Measurements from ENCODE around the gene SLC4A11. TPM values are rescaled to one million over a fixed set of nuclear protein-coding genes. Genes with fewer than 3 reads are reported as not detected.

The SLC4A11 gene
- total RNA-seq, 1 donor from 2014 or later: 4.2 TPM

DNA sequence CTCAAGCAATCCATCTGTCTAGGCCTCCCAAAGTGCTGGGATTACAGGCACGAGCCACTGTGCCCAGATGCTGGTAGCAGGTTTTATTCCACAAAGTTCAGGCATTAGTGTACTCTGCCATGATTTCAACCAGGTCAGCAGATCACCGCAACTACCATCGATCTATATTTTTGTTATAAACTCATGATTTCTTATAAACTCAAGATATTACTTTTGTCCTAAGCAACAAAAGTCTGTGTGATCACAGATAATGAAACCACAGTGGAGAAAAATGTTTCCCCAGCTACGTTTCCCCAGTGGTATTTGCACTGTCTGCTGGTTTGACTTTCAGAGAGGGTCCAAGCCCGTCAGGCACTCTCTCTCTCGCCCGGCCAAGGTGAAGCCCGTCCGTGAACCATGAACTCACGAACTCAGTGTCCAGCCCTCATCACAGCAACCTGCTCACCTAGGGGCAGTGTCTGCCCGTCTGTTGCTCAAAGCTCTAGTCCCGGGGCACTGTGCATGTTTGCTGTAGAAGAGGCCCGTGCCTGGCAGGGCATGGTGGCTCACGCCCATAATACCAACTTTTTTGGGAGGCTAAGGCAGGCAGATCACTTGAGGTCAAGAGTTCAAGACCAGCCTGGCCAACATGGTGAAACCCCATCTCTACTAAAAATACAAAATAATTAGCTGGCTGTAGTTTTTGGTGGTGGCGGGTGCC lies 7.0 kb downstream of the SLC4A11 start:
- DNase-seq (ENCODE audit: low spot score): no peak
- Mint-ChIP-seq H3K4me3 (ENCODE audit: unreplicated experiment) (no peak overlapping the region), H3K27ac (ENCODE audit: unreplicated experiment) (no peak overlapping the region), H3K36me3 (ENCODE audit: low read depth) (no peaks in the 10 kb centered on the region), H3K4me1 (ENCODE audit: low read depth) (peaks cover 1% of the 10 kb centered on the region), H3K9me3 (ENCODE audit: low read depth) (no peaks in the 10 kb centered on the region), H3K27me3 (ENCODE audit: low read depth) (peaks cover 8% of the 10 kb centered on the region)
- TF ChIP-seq, protein P1, sequence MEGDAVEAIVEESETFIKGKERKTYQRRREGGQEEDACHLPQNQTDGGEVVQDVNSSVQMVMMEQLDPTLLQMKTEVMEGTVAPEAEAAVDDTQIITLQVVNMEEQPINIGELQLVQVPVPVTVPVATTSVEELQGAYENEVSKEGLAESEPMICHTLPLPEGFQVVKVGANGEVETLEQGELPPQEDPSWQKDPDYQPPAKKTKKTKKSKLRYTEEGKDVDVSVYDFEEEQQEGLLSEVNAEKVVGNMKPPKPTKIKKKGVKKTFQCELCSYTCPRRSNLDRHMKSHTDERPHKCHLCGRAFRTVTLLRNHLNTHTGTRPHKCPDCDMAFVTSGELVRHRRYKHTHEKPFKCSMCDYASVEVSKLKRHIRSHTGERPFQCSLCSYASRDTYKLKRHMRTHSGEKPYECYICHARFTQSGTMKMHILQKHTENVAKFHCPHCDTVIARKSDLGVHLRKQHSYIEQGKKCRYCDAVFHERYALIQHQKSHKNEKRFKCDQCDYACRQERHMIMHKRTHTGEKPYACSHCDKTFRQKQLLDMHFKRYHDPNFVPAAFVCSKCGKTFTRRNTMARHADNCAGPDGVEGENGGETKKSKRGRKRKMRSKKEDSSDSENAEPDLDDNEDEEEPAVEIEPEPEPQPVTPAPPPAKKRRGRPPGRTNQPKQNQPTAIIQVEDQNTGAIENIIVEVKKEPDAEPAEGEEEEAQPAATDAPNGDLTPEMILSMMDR (IDR thresholded peaks at IDR 0.05): no peak

DNA sequence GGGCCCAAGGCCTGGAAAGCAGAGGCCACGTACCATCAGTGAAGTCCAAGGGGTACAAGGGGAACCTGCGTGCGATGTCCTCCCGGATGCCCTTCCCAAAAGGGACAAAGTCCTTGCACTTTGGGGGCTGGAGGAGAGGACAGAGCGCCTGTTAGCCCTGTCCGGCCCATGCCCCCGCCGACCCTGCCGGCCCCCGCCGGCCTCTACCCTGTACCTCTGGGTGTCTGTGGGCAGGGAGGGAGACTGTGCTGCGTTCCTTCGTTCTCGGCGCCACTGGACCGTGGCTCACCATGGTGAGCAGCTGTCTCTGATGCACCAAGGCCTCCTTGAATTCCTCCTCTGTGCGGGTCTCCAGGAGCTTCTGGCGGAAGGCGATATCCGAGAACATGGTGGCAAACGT lies 7.9 kb downstream of the SLC4A11 start:
- Mint-ChIP-seq H3K27ac (ENCODE audit: unreplicated experiment) (no peak overlapping the region), H3K27me3 (ENCODE audit: low read depth) (no peaks in the 10 kb centered on the region), H3K4me3 (ENCODE audit: unreplicated experiment) (no peak overlapping the region), H3K4me1 (ENCODE audit: low read depth) (peaks cover 10% of the 10 kb centered on the region), H3K36me3 (ENCODE audit: low read depth) (no peaks in the 10 kb centered on the region), H3K9me3 (ENCODE audit: low read depth) (no peaks in the 10 kb centered on the region)
- DNase-seq (ENCODE audit: low spot score): no peak
- TF ChIP-seq, protein P1 (IDR thresholded peaks at IDR 0.05): no peak

DNA sequence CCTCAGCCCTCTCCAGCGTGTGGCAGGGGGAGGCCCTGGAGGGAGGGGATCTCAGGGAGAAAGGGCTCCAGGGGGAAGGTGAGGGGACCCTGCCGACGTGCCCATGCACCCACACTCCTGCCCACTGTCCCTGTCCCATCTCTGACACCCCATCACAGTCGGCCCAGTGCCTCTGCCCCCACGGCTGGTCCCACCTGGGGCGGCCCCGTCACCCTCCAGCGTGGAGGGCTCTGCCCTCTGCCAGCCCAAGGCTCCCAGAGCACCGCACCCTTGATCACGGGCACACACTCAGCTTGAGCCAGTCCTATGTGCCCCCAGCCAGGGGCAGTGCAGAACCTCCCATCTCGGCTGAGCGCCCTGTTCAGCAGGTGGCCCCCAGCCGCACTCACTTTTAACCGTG lies 9.2 kb downstream of the SLC4A11 start:
- H3K4me3 Mint-ChIP-seq (ENCODE audit: unreplicated experiment): no peak overlapping the region
- no peak overlapping the region for H3K27ac Mint-ChIP-seq (ENCODE audit: unreplicated experiment)
- H3K36me3 Mint-ChIP-seq (ENCODE audit: low read depth): no peaks in the 10 kb centered on the region
- TF ChIP-seq, protein P1 (IDR thresholded peaks at IDR 0.05): no peak
- no peak for DNase-seq (ENCODE audit: low spot score)
- H3K9me3 Mint-ChIP-seq (ENCODE audit: low read depth): no peaks in the 10 kb centered on the region
- no peaks in the 10 kb centered on the region for H3K27me3 Mint-ChIP-seq (ENCODE audit: low read depth)
- H3K4me1 Mint-ChIP-seq (ENCODE audit: low read depth): peaks cover 13% of the 10 kb centered on the region

DNA sequence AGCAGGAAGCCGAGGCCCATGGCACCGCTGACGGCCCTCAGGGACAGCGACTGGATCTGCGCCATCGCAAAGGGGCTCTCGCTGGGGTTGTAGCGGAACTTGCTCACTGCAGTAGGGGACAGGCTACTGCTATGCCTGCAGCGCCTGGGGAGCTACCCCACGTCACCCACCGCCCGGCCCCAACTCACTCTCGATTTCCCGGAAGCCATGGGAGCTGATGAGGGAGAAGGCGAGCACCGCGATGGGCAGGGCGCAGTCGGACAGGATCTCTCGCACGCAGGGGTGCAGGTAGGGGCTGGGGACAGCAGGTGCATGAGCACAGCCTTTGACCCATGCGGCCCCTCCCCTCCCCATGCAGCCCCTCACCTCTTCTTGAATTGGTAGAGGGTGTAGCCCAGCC lies 9.8 kb downstream of the SLC4A11 start:
- TF ChIP-seq, protein P1 (IDR thresholded peaks at IDR 0.05): no peak
- Mint-ChIP-seq H3K36me3 (ENCODE audit: low read depth) (no peaks in the 10 kb centered on the region), H3K4me3 (ENCODE audit: unreplicated experiment) (no peak overlapping the region), H3K27me3 (ENCODE audit: low read depth) (no peaks in the 10 kb centered on the region), H3K9me3 (ENCODE audit: low read depth) (no peaks in the 10 kb centered on the region), H3K27ac (ENCODE audit: unreplicated experiment) (no peak overlapping the region), H3K4me1 (ENCODE audit: low read depth) (peaks cover 13% of the 10 kb centered on the region)
- no peak for DNase-seq (ENCODE audit: low spot score)

DNA sequence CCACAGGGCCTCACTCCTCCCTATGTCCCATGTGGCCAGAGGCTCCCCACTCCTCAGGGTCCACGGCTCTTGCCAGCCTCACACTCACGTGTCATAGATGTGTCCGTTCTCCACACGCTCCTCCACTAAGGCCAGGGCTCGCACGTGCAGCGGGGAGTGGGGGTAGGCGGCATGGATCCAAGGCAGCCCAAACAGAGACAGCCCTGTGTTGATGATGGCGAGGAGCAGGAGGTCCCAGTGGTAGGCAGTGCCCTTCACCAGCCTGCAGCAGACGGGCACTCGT lies 10.3 kb downstream of the SLC4A11 start:
- Mint-ChIP-seq H3K36me3 (ENCODE audit: low read depth) (no peaks in the 10 kb centered on the region), H3K27ac (ENCODE audit: unreplicated experiment) (no peak overlapping the region), H3K4me1 (ENCODE audit: low read depth) (peaks cover 13% of the 10 kb centered on the region), H3K9me3 (ENCODE audit: low read depth) (no peaks in the 10 kb centered on the region), H3K27me3 (ENCODE audit: low read depth) (no peaks in the 10 kb centered on the region), H3K4me3 (ENCODE audit: unreplicated experiment) (no peak overlapping the region)
- TF ChIP-seq, protein P1 (IDR thresholded peaks at IDR 0.05): no peak
- no peak for DNase-seq (ENCODE audit: low spot score)

All from chondrocyte (in vitro differentiated cells).